Central memory CD8-positive, alpha-beta T cell (primary cell): ENCODE data around the gene NPHS1.

Experiments
- ATAC-seq: fragments of 150-1000 bp; cut with Tn5 transposase; replicated peaks from 2 replicates; pipeline ENCODE4 v1.10.0; 2022; ENCODE audit warnings: mild to moderate bottlenecking, moderate FRiP score, moderate number of reproducible peaks; ENCODE audit not compliant: poor library complexity, severe bottlenecking; ENCODE audit errors: extremely low read depth
- DNase-seq, 2 donors: peaks; one replicate each; pipeline ENCODE4 v3.0.0; 2021; ENCODE audit warnings: low spot score in 2 of 2
- H3K27ac Mint-ChIP-seq: one replicate; pipeline ENCODE4 v1.8.0; 2022; ENCODE audit warnings: low read depth, mild to moderate bottlenecking, moderate library complexity, mixed read lengths
- H3K27me3 Mint-ChIP-seq: one replicate; pipeline ENCODE4 v1.8.0; 2022; ENCODE audit warnings: mixed read lengths
- H3K36me3 Mint-ChIP-seq: one replicate; pipeline ENCODE4 v1.8.0; 2022; ENCODE audit warnings: mild to moderate bottlenecking, moderate library complexity, mixed read lengths; ENCODE audit not compliant: insufficient read depth
- H3K4me1 Mint-ChIP-seq: one replicate; pipeline ENCODE4 v1.8.0; 2022; ENCODE audit warnings: mixed read lengths
- H3K4me3 Mint-ChIP-seq: one replicate; pipeline ENCODE4 v1.8.0; 2022; ENCODE audit warnings: mild to moderate bottlenecking, moderate library complexity, mixed read lengths
- H3K9me3 Mint-ChIP-seq: one replicate; pipeline ENCODE4 v1.8.0; 2022; ENCODE audit warnings: mixed read lengths

NPHS1 gene

GRCh38 chr19:35856546-35857149 is 4.3 kb upstream of the NPHS1 start, which contains the start of gene KIRREL2:
Gene KIRREL2, plus strand, starts transcription at chr19:35856911. Its CDS starts 209 bp downstream, at chr19:35857120.
- no peaks in the 10 kb centered on the region for H3K9me3 Mint-ChIP-seq
- H3K4me1 Mint-ChIP-seq = peaks cover 6% of the 10 kb centered on the region
- DNase-seq (no peak), ATAC-seq (peak; percentile 49)
- H3K27me3 Mint-ChIP-seq = peaks cover 69% of the 10 kb centered on the region
- H3K4me3 Mint-ChIP-seq = peak within 1 kb of the TSS; percentile 76
- H3K36me3 Mint-ChIP-seq = peaks cover 2% of the 10 kb centered on the region
- H3K27ac Mint-ChIP-seq = peak within 1 kb of the TSS; percentile 38

- no peak for ATAC-seq
- no peak for DNase-seq
- Mint-ChIP-seq H3K4me3 (no peak overlapping the region), H3K4me1 (peaks cover 6% of the 10 kb centered on the region), H3K36me3 (no peaks in the 10 kb centered on the region), H3K27ac (no peak overlapping the region), H3K9me3 (no peaks in the 10 kb centered on the region), H3K27me3 (peaks cover 73% of the 10 kb centered on the region)
These were observed 893 bp upstream of the NPHS1 start for GRCh38 chr19:35853038-35853756.

- Mint-ChIP-seq H3K36me3 (peaks cover 2% of the 10 kb centered on the region), H3K4me3 (no peak overlapping the region), H3K27ac (no peak overlapping the region), H3K4me1 (peaks cover 2% of the 10 kb centered on the region), H3K9me3 (no peaks in the 10 kb centered on the region), H3K27me3 (peaks cover 86% of the 10 kb centered on the region)
- DNase-seq = no peak
- no peak for ATAC-seq
These were observed 883 bp downstream of the NPHS1 start for GRCh38 chr19:35851213-35852028.

- ATAC-seq (no peak), DNase-seq (no peak)
- Mint-ChIP-seq H3K9me3 (no peaks in the 10 kb centered on the region), H3K4me3 (no peak overlapping the region), H3K27ac (no peak overlapping the region), H3K27me3 (peaks cover 88% of the 10 kb centered on the region), H3K4me1 (peaks cover 18% of the 10 kb centered on the region), H3K36me3 (peaks cover 2% of the 10 kb centered on the region)
These were observed 3.3 kb downstream of the NPHS1 start for GRCh38 chr19:35848919-35849505.

GRCh38 chr19:35848486-35848885 is 3.8 kb downstream of the NPHS1 start:
- peaks cover 90% of the 10 kb centered on the region for H3K27me3 Mint-ChIP-seq
- H3K9me3 Mint-ChIP-seq = no peaks in the 10 kb centered on the region
- H3K4me1 Mint-ChIP-seq = peaks cover 18% of the 10 kb centered on the region
- ATAC-seq (no peak), DNase-seq (no peak)
- H3K27ac Mint-ChIP-seq = no peak overlapping the region
- peaks cover 2% of the 10 kb centered on the region for H3K36me3 Mint-ChIP-seq
- no peak overlapping the region for H3K4me3 Mint-ChIP-seq

- peaks cover 18% of the 10 kb centered on the region for H3K4me1 Mint-ChIP-seq
- ATAC-seq (no peak), DNase-seq (no peak)
- peaks cover 90% of the 10 kb centered on the region for H3K27me3 Mint-ChIP-seq
- H3K9me3 Mint-ChIP-seq = peaks cover 2% of the 10 kb centered on the region
- no peak overlapping the region for H3K27ac Mint-ChIP-seq
- H3K36me3 Mint-ChIP-seq = peaks cover 2% of the 10 kb centered on the region
- H3K4me3 Mint-ChIP-seq = no peak overlapping the region
These were observed 4.4 kb downstream of the NPHS1 start for GRCh38 chr19:35847911-35848310.

- Mint-ChIP-seq H3K27ac (no peak overlapping the region), H3K4me1 (peaks cover 18% of the 10 kb centered on the region), H3K9me3 (peaks cover 4% of the 10 kb centered on the region), H3K27me3 (peaks cover 87% of the 10 kb centered on the region), H3K4me3 (peak overlapping the region; percentile 37), H3K36me3 (peaks cover 2% of the 10 kb centered on the region)
- ATAC-seq = no peak
- no peak for DNase-seq
These were observed 6.2 kb downstream of the NPHS1 start for GRCh38 chr19:35846038-35846668.

GRCh38 chr19:35845215-35846037 is 6.9 kb downstream of the NPHS1 start:
- Mint-ChIP-seq H3K4me1 (peaks cover 18% of the 10 kb centered on the region), H3K27me3 (peaks cover 80% of the 10 kb centered on the region)
- DNase-seq = no peak

GRCh38 chr19:35844482-35845214 is 7.7 kb downstream of the NPHS1 start:
- DNase-seq (no peak), ATAC-seq (no peak)
- peak overlapping the region; percentile 65 for H3K4me3 Mint-ChIP-seq
- peaks cover 4% of the 10 kb centered on the region for H3K9me3 Mint-ChIP-seq
- H3K4me1 Mint-ChIP-seq = peaks cover 18% of the 10 kb centered on the region
- peaks cover 2% of the 10 kb centered on the region for H3K36me3 Mint-ChIP-seq
- H3K27me3 Mint-ChIP-seq = peaks cover 76% of the 10 kb centered on the region
- H3K27ac Mint-ChIP-seq = no peak overlapping the region

More at GRCh38 chr19:35845215-35846037, 6.9 kb downstream of the NPHS1 start:
- Mint-ChIP-seq H3K9me3 (peaks cover 4% of the 10 kb centered on the region), H3K4me3 (peak overlapping the region; percentile 65), H3K27ac (no peak overlapping the region), H3K36me3 (peaks cover 2% of the 10 kb centered on the region)
- no peak for ATAC-seq

GRCh38 chr19:35843676-35844481 is 8.4 kb downstream of the NPHS1 start:
- Mint-ChIP-seq H3K4me1 (peaks cover 18% of the 10 kb centered on the region), H3K4me3 (no peak overlapping the region), H3K27ac (no peak overlapping the region), H3K9me3 (peaks cover 4% of the 10 kb centered on the region), H3K36me3 (peaks cover 2% of the 10 kb centered on the region), H3K27me3 (peaks cover 68% of the 10 kb centered on the region)
- ATAC-seq = no peak
- no peak for DNase-seq
